ENCODE results near the gene E2F2. TPM values are rescaled to one million over a fixed set of nuclear protein-coding genes. Genes with fewer than 3 reads are reported as not detected.

The E2F2 gene
- total RNA-seq, 1 donor from 2014 or later: 9.4 TPM

DNA sequence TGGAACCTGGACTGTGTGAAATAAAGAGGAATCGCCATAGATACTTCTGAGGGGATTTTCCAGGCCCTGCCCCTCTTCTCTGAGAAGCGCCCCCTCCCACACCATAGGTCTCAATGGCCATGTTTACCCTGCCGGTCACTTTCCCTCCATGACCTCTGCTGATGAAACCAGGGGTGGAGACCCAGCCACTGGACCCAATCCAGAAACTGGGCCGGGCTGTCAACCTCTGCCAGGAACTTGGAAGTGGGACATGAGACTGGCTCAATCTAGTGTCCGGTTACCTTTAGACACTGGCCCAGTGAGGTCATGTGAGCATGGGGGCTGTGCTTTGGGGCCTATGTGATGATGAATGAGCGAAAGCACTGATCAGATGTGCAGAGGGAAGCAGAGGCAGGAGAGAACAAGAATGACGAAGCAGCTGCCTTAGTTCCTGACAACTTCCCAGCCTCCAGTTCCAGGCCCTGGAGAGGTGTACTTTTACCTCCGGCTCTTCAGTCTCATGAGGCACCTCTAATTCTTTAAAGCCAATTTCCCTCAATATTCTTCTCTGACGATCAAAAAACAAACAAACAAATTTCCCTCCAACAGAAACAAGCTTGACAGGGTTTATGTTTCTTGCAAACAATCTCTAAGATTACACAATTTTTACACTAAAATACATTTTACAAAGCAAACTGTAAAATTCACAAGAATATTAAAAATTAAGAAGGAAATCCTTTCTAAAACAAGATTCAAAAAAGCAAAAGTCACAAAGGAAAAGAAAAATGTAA is 52.0 kb downstream of the E2F2 start:
- peak overlapping the region; percentile 48 for H3K27ac Mint-ChIP-seq
- H3K4me1 Mint-ChIP-seq (ENCODE audit: unreplicated experiment): peaks cover 43% of the 10 kb centered on the region
- H3K9me3 Mint-ChIP-seq: no peaks in the 10 kb centered on the region
- H3K4me3 Mint-ChIP-seq: peak overlapping the region; percentile 52
- H3K27me3 Mint-ChIP-seq: no peaks in the 10 kb centered on the region
- DNase-seq (ENCODE audit: extremely low spot score, unreplicated experiment): no peak
- peaks cover 3% of the 10 kb centered on the region for H3K36me3 Mint-ChIP-seq
- TF ChIP-seq, protein P1, sequence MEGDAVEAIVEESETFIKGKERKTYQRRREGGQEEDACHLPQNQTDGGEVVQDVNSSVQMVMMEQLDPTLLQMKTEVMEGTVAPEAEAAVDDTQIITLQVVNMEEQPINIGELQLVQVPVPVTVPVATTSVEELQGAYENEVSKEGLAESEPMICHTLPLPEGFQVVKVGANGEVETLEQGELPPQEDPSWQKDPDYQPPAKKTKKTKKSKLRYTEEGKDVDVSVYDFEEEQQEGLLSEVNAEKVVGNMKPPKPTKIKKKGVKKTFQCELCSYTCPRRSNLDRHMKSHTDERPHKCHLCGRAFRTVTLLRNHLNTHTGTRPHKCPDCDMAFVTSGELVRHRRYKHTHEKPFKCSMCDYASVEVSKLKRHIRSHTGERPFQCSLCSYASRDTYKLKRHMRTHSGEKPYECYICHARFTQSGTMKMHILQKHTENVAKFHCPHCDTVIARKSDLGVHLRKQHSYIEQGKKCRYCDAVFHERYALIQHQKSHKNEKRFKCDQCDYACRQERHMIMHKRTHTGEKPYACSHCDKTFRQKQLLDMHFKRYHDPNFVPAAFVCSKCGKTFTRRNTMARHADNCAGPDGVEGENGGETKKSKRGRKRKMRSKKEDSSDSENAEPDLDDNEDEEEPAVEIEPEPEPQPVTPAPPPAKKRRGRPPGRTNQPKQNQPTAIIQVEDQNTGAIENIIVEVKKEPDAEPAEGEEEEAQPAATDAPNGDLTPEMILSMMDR (conservative IDR thresholded peaks at IDR 0.05): no peak

DNA sequence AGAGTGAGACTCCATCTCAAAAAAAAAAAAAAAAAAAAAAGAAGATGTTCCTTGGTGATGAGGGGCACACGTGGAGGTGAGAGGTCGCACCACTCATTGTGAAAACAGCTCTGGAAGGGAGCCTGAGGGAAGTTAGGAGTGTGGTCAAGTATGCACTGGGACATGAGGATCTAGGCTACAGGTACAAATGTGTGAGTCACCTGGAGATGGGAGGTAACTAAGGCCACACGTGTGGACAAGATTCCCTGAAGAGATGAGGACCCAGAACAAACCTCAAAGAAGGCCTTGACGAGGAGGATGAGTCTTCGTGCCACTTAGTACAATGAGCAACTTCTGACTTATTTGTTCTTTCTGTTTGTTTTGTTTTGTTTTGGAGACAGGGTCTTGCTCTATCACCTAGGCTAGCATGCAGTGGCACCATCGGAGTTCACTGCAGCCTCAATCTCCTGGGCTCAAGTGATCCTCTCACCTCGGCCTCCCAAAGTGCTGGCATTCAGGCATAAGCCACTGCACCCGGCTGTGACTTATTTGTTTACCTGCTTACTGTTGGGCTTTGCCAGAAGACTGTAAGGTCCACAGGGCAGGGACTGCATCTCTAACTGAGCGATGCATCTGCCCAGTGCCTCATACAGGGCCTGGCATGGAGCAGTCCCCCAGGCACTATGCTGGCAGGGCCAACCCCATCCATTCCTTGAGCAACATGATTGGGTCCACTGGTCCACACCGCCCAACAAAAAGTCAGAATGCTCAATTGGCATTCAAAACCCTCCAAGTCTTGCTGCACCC is 53.5 kb downstream of the E2F2 start:
- H3K4me1 Mint-ChIP-seq (ENCODE audit: unreplicated experiment): peaks cover 44% of the 10 kb centered on the region

DNA sequence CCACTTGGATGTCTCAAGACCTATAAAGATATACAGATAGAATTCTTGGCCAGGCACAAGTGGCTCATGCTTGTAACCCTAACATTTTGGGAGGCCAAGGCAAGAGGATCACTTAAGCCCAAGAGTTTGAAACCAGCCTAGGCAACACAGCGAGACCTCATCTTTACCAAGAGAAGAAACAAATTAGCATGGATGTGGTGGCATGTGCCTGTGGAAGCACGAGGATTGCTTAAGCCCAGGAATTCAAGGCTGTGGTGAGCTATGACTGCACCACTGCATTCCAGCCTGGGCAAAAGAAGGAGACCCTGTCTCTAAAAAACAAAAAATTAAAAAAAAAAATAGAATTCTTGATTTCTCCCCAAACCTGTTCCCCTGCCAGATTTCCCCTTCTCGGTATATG is 55.4 kb downstream of the E2F2 start:
- Mint-ChIP-seq H3K4me1 (ENCODE audit: unreplicated experiment) (peaks cover 41% of the 10 kb centered on the region), H3K27me3 (no peaks in the 10 kb centered on the region), H3K27ac (no peak overlapping the region), H3K4me3 (no peak overlapping the region), H3K36me3 (peaks cover 4% of the 10 kb centered on the region), H3K9me3 (no peaks in the 10 kb centered on the region)
- no peak for DNase-seq (ENCODE audit: extremely low spot score, unreplicated experiment)
- TF ChIP-seq, protein P1 (conservative IDR thresholded peaks at IDR 0.05): no peak

More for the DNA sequence above, 53.5 kb downstream of the E2F2 start:
- TF ChIP-seq, protein P1 (conservative IDR thresholded peaks at IDR 0.05): no peak
- DNase-seq (ENCODE audit: extremely low spot score, unreplicated experiment): no peak
- Mint-ChIP-seq H3K4me3 (no peak overlapping the region), H3K36me3 (peaks cover 3% of the 10 kb centered on the region), H3K27me3 (no peaks in the 10 kb centered on the region), H3K9me3 (no peaks in the 10 kb centered on the region), H3K27ac (no peak overlapping the region)

DNA sequence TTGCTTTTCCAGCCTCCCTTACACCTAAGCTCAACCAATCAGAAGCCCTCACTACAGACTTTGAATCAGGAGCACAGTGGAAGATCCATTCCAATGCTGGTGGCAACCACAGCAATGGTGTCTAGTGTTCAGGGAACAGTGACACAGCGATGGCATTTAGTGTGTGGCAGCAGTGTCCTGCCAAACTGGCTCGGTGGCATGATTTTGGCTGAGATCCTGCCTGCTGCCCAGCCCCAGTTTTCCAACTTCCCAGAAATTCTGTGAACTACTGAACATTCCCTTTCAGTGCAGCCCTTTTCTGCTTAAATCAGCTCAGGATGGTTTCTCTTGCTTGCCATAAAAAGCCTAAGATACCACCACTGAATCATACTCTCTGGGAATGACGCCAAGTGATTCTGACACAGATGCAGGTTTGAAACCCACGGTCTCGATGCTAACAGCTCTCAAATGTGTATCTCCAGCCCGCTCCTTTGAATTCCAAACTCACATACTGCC is 55.9 kb downstream of the E2F2 start:
- Mint-ChIP-seq H3K27ac (no peak overlapping the region), H3K4me3 (no peak overlapping the region), H3K9me3 (no peaks in the 10 kb centered on the region), H3K4me1 (ENCODE audit: unreplicated experiment) (peaks cover 37% of the 10 kb centered on the region), H3K36me3 (peaks cover 4% of the 10 kb centered on the region), H3K27me3 (no peaks in the 10 kb centered on the region)
- no peak for DNase-seq (ENCODE audit: extremely low spot score, unreplicated experiment)
- TF ChIP-seq, protein P1 (conservative IDR thresholded peaks at IDR 0.05): no peak

DNA sequence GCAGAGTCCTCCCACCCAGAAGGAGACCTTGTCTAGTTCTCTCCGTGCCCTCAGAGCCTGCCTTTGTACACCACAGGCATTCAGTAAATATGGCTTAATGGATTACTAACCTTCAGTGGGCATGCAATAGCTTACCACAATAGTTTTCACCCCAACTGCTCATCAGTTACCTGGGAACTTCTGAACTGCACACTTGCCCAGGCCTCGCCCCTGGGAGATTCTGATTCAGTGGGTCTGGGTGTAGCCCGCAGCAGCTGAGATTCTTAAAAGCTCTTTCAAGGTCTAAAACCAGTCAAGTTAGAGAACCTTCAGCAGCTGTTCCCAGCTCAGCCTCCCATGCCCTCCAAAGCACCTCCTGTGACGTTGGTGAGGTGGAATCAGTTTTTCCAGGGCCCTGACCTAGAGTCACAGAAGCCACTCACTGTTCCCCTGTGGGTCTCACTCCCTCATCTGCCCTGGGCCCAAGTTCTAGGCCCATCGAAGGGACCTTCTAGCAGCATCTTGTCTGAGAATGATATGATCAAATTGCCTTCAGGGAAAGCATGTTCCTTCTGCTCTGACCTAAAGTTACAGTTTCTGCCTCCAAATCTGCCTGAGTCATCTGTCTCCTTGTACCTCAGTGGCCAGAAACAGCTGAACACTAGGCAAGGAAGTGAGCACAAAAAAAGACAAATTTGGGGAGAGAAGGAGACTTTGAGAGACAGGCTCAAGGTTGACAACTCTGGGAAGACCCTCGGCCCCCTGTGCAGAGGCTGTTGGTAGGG is 57.8 kb downstream of the E2F2 start:
- Mint-ChIP-seq H3K36me3 (peaks cover 4% of the 10 kb centered on the region), H3K4me1 (ENCODE audit: unreplicated experiment) (peaks cover 23% of the 10 kb centered on the region), H3K27me3 (no peaks in the 10 kb centered on the region), H3K4me3 (no peak overlapping the region), H3K27ac (no peak overlapping the region), H3K9me3 (no peaks in the 10 kb centered on the region)
- no peak for DNase-seq (ENCODE audit: extremely low spot score, unreplicated experiment)
- TF ChIP-seq, protein P1 (conservative IDR thresholded peaks at IDR 0.05): no peak
